HG03378 (cell line): ENCODE measurements around the gene MCMBP.
"Not testable (repeated sequence)": the region's sequence is repeated elsewhere in the genome, so short reads cannot be mapped to it uniquely, and the experiment has no call there.

Experiments
- ATAC-seq: cut with Tn5 transposase; IDR thresholded peaks from one replicate; pipeline ENCODE4 v1.9.1; 2021; ENCODE audit warnings: mild to moderate bottlenecking, moderate library complexity; ENCODE audit not compliant: unreplicated experiment

MCMBP gene

GRCh38 chr10:119872610-119872859 lies at the start of gene MCMBP:
Gene MCMBP (minus strand): TSS chr10:119872843. CDS start chr10:119872584, 259 bp downstream.
- ATAC-seq = peak; percentile 12

GRCh38 chr10:119919826-119920225 lies 47.2 kb upstream of the MCMBP start:
- ATAC-seq = no peak

GRCh38 chr10:119919271-119919670 lies 46.6 kb upstream of the MCMBP start:
- ATAC-seq = no peak

GRCh38 chr10:119917777-119918176 lies 45.1 kb upstream of the MCMBP start:
- no peak for ATAC-seq

- ATAC-seq = no peak
Measured at GRCh38 chr10:119910689-119911088, 38.0 kb upstream of the MCMBP start.

GRCh38 chr10:119908166-119908565 lies 35.5 kb upstream of the MCMBP start:
- no peak for ATAC-seq

- ATAC-seq = not testable (repeated sequence)
Measured at GRCh38 chr10:119907695-119908094, 35.1 kb upstream of the MCMBP start.

- ATAC-seq = no peak
Measured at GRCh38 chr10:119903946-119904666, 31.5 kb upstream of the MCMBP start.

GRCh38 chr10:119898577-119898976 lies 25.9 kb upstream of the MCMBP start:
- ATAC-seq = no peak

- ATAC-seq = no peak
Measured at GRCh38 chr10:119896937-119897770, 24.5 kb upstream of the MCMBP start.

- no peak for ATAC-seq
Measured at GRCh38 chr10:119896061-119896655, 23.5 kb upstream of the MCMBP start.

GRCh38 chr10:119893845-119894427 lies 21.3 kb upstream of the MCMBP start:
- no peak for ATAC-seq

- no peak for ATAC-seq
Measured at GRCh38 chr10:119893074-119893473, 20.4 kb upstream of the MCMBP start.

- peak; percentile 98 for ATAC-seq
Measured at GRCh38 chr10:119892188-119893065, 19.8 kb upstream of the MCMBP start, which contains the start of gene SEC23IP. Gene SEC23IP (plus strand): TSS chr10:119892730. CDS start chr10:119892783, 53 bp downstream.

GRCh38 chr10:119891849-119892187 lies 19.2 kb upstream of the MCMBP start:
- not testable (repeated sequence) for ATAC-seq

GRCh38 chr10:119890307-119890706 lies 17.7 kb upstream of the MCMBP start:
- not testable (repeated sequence) for ATAC-seq

- ATAC-seq = not testable (repeated sequence)
Measured at GRCh38 chr10:119889201-119889600, 16.6 kb upstream of the MCMBP start.

- not testable (repeated sequence) for ATAC-seq
Measured at GRCh38 chr10:119888715-119889114, 16.1 kb upstream of the MCMBP start.

GRCh38 chr10:119886070-119886469 lies 13.4 kb upstream of the MCMBP start:
- not testable (repeated sequence) for ATAC-seq

- ATAC-seq = not testable (repeated sequence)
Measured at GRCh38 chr10:119883901-119884611, 11.4 kb upstream of the MCMBP start.
